Measurements from ENCODE around the gene RBPJL.

- no peak for TF ChIP-seq EZH2 (IDR thresholded peaks at IDR 0.05)
- TF ChIP-seq, protein P1, sequence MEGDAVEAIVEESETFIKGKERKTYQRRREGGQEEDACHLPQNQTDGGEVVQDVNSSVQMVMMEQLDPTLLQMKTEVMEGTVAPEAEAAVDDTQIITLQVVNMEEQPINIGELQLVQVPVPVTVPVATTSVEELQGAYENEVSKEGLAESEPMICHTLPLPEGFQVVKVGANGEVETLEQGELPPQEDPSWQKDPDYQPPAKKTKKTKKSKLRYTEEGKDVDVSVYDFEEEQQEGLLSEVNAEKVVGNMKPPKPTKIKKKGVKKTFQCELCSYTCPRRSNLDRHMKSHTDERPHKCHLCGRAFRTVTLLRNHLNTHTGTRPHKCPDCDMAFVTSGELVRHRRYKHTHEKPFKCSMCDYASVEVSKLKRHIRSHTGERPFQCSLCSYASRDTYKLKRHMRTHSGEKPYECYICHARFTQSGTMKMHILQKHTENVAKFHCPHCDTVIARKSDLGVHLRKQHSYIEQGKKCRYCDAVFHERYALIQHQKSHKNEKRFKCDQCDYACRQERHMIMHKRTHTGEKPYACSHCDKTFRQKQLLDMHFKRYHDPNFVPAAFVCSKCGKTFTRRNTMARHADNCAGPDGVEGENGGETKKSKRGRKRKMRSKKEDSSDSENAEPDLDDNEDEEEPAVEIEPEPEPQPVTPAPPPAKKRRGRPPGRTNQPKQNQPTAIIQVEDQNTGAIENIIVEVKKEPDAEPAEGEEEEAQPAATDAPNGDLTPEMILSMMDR (IDR thresholded peaks at IDR 0.05), result no peak
- no peak for TF ChIP-seq EZH2phosphoT487 (IDR thresholded peaks at IDR 0.05)
Observed at GRCh38 chr20:45269754-45270270, 36.8 kb upstream of the RBPJL start.

All from neural progenitor cell (in vitro differentiated cells).